Brain pericyte (primary cell): ENCODE results near the gene FLNB.

Experiments
- DNase-seq: peaks from one replicate; pipeline ENCODE4 v3.0.0-alpha.2; 2012; ENCODE audit warnings: low read depth, low spot score

Gene FLNB

DNA sequence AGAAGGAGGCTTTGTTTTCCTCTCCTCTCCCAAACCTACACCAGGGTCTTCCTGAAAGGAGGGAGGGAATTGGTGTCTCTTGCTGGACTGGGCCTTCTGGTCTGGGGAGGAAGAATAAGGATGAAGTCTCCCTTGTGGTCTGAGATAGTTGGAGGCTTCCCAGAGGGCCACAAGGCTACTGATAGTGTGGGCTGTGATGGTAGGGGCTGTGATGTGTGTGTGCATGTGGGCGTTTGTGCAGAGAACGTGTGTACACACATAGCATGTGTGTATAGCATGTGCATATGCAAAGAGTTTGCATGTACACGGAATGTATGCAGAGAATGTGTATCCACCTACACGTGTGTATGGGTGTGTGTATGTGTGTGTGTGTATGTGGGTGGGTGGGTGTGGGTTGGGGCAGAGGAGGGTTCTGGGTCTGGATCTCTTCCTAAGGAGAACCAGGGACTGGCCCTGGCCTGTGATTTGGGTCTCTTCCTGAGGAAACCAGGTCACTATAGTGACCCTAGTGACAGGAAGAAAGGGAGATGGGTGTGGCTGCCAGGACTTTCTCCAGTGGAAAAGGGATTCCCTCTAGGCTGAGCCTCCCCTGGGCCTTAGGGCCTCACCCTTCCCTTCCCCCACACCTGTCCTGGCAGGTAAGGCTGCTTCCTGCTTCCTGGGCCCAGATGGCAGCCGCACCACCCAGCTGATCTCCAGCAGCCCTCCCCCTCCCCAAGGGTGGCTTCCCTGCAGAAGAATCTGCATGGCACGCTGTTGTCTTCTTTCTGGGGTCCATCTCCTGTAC is 1.7 kb downstream of the FLNB start:
- no peak for DNase-seq

DNA sequence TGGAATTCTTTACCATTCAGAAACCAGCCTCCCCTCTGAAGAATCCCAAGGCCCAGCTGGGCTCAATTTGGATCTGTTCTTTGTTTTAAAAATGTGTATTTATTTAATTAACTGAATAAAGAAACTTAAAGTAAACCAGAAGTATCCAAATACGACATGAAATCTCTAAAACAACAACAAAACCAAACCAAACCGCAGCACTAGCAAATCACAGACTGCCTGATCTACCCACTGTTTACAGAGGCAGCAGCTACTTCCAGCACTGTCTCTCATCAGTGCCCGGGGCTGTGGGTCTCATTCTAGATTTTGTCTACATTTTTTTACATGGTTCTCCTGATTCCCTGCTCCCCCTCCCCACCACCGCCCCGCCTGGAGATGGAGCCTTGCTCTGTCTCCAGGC is 2.3 kb downstream of the FLNB start:
- no peak for DNase-seq

DNA sequence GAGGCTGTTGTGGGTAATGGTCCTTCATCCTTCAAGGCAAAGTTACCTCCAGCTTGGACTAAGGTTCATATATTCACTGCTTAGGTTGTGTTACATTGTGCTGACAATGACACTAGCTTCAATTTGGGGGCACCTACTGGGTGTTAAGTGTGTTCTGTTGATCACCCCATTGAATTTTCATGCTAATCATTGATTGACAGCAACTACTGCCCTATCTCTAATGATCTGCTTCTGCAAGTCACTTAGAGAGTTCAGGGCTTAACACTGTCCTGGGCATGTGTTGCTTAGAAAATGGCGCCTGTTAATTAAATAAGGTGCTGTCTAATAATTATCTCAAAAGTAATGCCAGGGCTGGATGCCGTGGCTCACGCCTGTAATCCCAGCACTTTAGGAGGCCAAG is 3.4 kb downstream of the FLNB start:
- DNase-seq: no peak

DNA sequence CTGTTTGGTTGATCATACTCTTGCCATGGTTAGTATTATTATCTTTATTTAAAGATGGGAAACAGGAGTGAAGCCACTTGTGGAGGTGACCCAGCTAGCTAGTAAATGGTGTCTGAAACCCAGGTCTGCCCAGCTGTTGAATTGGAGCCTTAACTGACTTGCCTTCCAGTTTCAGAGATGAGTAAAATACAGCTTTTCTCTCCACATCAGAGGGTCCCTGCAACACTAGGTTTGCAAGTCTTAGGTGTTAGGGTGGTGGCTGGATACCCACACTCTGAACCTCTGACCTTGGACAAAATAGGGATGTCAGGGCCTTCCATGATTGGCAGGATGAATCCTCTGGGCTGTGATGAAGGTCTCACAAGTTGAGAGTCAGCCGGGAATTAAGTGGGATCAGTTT is 4.1 kb downstream of the FLNB start:
- no peak for DNase-seq

DNA sequence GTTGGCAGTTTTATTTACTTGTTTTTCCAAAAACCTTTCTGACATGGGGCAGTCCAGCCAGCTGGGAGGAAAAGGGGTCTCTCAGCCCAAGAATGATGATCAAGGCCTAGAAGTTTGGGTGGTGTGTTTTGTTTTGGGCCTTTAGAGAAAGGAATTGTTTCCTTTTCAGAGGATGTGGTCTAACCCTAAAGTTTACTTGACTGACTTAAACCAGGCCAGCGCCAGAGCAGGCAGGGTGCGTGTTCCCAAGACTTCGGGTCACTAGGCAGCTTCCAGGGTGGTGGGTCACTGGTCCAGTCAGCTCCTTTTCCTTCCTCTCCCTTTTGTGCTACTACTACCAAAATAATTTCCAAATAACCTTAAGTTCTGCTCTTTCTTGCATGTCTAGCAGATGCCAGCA is 4.9 kb downstream of the FLNB start:
- DNase-seq: no peak

DNA sequence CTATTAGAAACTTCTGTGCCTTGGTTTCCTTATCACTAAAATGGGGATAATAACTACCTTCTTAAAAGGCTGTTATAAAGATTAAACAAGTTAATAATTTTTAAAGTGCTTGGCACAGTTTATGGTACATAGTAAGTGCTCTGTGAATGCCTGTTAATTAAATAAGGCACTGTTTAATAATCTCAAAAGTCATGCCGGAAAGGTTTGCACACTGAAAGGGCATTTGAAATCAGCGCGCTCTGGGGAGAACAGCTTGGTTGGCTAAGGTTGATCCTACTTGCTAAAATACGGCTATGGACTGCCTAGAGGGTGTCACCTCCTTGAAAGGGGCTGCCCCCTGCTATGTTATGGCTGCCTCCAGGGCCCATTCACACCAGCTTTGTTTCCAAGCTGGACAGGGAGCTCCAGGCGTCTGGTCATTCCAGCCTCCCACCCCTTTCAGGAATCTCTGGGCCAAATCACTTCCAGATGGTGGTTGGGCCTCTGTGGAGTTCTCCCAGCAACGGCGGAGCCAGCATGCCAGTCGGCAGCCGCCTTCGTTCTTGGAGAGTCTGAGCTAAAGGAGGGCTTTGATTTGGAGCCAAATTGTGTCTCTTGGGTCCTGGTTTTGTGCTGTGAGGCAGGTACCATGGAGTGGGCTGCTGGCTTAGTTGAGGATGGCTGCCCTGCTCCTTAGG is 5.9 kb downstream of the FLNB start:
- peak; percentile 65 for DNase-seq

DNA sequence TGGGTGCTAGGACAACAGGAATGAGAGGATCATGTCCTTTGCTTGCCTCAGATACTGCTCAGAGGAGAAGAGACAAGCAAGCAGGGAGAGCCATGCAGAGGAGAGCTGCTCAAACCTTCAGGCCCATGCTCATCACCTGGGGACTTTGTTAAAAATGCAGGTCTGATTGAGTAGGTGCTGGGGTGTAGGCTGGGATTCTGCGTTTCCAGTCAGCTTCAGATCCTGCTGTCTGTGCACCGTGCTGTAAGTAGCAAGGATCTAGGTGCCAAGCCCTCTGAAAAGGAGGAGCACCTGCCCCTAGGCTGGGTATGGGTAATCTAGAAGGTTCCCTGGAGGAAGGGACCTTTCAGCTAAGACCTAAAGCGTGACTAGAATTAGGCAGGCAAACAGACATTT is 7.3 kb downstream of the FLNB start:
- DNase-seq: no peak

DNA sequence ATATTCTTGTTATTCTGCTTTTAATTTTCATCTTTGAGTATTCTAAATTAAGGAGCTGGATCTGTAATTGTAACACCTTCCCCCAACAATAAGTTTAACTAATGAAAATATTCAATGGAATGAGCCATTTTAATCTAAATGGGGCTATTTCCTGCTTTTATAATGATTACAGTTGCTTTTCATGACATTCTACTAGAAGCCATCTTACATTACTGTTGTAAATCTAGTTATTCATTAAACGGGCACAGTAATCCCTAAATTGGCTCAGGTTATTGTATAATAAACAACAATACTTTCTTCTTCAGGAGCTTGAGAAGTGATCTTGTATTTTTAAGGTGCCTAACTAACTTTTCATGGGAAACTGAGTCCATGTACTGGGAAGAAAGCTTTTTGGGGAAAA is 8.5 kb downstream of the FLNB start:
- DNase-seq: no peak

DNA sequence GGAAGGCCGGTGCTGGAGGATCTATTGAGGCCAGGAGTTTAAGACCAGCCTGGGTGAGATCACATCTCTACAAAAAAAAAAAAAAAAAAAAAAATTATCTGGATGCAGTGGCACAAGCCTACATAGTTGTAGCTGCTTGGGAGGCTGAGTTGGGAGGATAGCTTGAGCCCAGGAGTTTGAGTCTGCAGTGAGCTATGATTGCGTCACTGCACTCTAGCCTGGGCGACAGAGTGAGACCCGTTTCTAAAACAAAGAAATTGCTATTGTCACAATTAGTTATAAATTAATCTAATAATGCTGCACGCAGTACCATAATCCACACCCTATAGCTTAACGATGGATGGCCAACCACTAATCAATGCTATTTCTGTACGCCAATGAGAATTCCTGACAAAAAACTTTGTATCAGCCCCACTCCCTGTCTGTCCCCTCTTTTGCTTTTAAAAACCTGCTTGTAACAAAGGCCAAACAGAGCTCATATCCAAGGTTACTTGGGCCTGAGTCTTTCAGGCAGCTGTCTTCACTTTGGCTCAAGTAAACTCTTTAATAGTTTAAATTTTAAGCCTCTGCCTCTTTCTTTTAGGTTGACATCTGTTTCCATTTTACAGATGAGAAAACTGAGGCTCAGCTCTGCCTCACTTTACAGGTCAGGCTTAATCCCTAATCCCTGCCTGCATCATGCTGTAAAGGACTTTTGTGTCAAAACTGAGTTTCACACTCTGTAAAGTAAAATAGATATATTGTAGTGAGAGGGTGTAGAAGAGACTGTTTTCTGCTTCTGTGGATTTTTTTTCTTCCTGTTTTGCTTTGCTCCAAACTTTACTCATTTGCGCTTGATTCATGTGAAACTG is 10.9 kb downstream of the FLNB start:
- no peak for DNase-seq

DNA sequence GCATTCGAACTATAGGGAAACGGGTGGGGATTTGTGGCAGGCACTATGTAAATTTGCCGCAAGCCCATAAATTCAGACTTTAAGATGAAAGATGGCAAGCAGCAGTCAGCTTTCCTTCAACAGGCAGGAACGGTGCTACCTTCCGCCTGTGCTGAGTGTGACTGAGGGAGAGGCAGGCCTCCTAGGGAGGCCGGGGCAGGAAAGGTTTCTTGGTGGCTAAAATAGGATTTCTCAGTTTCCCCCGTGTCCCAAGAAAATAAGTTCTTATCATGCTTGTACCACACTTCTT is 12.5 kb downstream of the FLNB start:
- DNase-seq: no peak

DNA sequence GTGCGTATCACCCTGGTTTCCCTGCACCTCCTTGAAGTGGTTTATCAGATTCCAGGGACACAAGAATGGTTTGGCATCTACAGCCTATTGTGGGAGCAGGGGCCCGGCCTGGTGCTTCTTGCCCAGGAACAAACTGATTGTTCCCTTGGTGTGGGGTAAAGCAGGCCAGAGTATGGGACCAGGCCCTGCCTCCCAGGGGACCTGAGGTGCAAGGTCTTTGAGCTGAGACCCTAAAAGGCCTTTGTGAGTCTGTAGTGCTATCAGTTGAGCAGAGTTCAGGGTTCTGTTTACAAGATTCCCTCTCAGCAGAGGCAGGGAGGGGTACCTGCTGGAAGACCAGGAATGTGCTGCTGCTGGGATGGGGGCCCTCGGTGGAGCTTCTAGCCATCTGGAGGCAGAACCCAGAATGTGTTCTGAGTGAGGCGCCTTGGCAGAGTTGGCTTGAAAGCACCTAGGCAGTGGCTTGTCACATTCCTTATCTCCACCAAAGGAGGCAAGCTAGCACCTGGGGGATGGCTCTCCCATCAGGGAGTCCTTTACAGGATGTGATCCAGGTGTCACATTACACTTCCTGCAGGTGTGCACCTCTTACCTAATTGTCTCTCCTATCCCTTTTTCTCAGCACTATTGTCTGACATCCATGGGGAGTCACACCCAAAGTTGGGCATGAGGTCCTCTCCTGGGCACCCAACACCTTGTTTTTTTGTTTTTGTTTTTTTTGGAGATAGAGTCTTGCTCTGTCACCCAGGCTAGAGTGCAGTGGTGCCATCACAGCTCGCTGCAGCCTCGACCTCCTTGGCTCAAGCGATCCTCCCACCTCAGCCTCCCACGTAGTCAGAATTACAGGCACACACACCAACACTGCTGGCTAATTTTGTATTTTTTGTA is 13.1 kb downstream of the FLNB start:
- DNase-seq: no peak

DNA sequence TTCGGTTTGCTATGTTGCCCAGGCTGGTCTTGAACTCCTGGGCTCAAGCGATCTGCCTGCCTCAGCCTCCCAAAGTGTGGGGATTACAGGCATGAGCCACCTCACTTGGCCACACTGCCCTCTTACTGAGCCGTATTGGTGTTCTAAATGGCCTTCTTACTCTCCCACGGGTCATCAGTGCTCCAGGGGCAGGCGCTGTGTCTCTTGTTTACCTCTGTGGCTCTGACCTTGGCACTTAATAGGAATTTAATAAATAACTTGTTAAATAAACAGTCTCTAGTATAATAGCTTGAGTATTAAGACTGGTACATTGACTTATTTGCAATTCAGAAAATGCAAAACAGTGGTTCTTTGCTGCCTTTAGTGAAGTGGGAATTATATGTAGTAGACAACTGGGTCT is 13.7 kb downstream of the FLNB start:
- DNase-seq: no peak

DNA sequence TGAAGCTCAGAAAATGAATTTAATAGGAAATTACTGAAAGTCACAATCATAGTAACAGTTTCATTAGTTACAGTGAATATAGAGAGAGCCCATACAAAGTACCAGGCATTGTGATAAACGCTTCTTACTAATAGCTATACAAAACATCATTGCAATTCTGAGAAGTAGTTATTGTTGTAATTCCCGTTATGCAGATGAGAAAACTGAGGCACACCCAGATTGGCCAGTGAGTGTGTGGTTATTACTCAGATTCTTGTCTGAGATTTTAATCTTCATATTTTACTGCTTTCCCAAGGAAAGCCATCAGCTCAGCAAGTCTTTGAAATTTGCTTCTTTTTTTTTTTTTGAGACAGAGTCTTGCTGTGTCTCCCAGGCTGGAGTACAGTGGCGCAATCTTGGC is 14.3 kb downstream of the FLNB start:
- no peak for DNase-seq

DNA sequence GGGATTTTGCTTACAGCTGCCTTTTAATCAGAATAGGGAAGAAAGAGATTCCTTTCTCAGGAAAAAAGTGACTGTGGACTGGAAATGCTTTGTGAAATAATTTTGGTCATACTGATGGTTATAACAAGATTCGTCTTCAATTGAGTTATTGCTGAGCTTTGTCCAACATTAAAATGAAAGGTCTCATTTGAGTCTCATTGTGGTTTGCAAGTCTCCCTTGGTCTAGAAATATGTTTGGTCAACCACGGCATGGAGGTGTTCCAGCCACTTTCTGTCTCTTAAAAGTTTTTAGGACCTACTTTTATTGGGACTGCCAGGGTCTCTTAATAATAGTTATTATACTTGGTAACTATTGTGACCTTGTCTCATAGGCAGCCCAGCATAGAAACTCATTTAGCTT is 15.3 kb downstream of the FLNB start:
- DNase-seq: no peak

DNA sequence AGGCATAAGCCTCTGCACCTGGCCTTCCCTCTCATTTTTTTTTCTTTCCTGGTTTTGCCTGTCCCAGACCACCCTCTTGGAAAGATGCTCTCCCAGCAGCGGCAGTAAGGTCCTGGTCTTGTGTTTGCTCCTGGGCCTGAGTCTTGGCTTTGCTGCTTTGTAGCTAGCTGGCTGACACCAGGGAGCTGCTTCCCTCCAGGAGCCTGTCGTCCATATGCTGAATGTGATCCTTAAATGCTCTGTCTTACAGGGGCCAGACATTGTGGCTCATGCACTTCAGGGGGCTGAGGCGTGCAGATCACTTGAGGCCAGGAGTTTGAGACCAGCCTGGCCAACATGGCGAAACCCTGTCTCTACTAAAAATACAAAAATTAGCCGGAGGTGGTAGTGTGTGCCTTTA is 17.2 kb downstream of the FLNB start:
- DNase-seq: no peak

DNA sequence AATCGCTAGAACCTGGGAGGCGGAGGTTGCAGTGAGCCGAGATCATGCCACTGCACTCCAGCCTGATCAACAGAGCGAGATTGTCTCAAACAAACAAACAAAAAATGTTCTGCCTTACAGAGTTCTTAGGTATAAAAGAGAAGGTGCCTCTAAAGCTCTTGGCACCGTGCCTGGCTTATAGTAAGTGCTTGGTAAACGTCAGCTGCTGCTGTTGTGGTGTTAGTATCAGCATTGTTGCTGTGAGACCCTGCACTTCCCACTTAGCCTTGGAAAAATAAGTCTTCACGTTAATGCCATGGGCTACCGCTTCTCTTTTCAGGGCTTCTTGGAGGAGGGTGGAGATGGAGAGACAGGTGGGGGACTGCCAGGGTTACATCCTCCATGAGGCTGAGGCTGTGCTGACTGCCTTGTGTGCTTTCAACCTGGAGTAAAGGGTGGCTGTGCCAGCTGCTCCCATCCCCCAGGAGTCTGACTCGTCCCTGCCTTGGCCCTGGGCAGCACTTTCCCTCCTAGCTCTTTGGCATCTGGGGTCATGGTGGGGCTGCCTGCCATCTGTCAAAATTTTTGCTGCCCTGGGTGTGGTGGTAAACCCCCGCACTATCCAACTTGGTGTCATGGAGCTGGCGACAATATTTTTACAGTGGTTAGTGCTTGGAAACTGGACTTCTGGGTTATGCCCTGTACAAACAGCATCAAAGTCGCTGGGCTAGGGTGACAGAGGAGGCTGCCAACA is 17.8 kb downstream of the FLNB start:
- DNase-seq: no peak

DNA sequence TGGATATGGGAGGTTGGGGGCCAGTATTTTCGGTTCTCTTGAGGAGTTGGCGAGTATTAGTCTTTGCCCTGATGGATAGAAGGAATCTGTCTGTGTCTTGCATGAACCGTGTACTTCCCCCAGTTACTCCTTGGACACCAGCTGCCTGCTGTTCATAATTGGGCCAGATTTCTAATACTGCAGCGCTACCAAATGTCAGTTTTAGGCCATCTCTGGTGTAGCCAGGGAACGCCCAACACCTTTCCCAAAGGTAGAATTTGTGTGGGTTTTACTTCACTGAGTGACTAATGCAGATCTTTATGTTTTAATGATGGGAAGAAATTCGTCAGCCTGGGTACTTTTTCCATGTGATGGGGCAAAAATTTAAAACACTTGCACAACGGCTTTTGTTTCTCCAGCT is 18.4 kb downstream of the FLNB start:
- DNase-seq: no peak

DNA sequence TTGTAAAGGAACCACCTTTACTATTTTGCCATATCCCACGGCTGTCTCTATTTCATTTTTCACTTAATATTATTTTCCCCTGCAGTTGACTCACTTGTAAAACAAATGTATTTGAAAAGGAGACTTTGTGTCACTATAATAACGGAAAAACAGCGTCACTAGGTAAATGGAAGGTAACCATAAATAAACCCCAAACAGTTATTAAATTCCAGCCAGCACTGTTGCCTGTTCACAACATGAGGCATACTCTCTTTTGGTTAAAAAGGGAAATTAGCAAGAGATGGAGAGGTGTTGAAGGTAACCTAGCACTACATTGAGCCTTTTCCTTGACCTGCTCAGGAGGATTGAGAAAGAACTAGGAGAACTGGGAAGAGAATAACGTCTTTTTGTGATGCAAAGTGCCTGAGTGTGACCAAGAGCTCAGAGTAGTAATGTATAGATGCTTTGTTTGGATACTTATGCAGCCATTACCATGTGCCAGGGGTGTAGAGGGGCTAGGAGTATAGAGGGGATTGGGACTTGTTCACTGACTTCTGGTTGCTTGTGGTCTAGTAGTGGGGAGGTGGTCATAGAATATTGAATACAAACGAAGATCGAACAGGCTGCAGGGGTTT is 19.6 kb downstream of the FLNB start:
- no peak for DNase-seq

DNA sequence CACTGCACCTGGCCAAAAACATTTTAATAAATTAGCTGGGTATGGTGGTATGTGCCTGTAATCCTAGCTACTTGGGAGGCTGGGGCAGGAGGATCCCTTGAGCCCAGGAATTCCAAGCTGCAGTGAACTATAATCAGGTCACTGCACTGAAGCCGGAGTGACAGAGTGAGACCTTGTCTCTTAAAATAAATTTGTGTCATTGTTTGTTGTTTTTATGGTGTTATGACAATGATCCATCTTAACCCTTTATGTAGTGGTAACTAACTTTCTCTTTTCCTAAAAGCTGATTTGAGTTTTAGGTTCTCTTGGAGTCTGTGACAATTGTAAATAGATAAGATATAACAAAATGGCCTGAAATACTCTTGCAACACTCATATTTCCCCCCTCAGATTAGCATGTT is 20.7 kb downstream of the FLNB start:
- DNase-seq: no peak

DNA sequence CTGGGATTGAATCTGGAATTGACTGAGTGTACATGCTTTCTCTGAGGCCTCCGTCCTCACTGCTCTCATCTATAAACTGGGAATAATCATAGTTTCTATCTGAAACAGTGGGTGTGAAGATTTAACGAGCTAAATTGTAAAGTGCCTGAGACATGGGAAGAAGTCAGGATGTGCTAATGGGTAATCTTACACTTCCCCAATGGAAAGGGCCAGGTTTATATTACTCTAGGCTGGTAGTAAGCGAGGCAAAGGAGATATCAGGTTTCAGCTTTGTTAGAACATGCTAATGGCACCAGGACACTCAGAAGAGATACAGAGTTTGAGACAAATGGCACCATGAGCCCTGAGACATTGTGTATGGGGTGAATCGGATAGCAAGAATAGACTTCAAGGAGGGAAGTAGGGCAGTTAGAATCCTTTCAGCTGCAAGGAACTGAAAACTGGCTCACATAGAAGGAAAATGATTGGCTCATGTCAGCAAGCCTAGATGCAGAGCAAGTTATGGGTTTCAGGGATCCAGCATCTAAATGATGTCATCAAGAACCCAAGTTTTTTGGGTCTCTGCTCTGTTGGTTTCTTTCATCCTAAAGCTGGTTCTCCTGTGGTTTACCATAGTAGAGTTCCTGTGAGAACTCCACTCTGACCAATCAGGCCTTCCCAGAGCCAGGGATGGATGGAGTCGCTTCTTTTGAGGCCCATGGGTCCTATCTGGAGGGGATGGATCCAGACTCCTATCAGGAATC is 21.8 kb downstream of the FLNB start:
- DNase-seq: no peak
